HG03159 (cell line): ENCODE measurements around the gene GIPC2.
"Not testable (repeated sequence)": the region's sequence is repeated elsewhere in the genome, so short reads cannot be mapped to it uniquely, and the experiment has no call there.

Experiments
- ATAC-seq: cut with Tn5 transposase; IDR thresholded peaks from one replicate; pipeline ENCODE4 v1.9.1; 2021; ENCODE audit warnings: mild to moderate bottlenecking, moderate library complexity; ENCODE audit not compliant: unreplicated experiment

The GIPC2 gene

DNA sequence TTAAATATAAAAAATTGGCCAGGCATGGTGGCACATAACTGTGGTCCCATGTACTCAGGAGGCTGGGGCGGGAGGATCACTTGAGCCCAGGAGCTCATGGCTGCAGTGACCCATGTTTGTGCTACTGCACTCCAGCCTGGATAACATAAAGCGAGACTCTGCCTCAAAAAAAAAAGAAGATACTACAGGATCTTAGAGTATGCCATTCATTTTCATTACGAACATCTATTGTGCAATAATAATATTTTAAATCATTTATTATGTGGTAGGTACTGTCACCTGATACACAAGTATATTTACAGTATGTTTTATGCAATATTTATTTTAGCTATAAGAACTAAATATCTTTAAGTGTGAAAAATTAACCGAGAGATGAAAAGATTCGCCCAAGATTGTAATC is 9.3 kb upstream of the GIPC2 start:
- ATAC-seq: no peak

DNA sequence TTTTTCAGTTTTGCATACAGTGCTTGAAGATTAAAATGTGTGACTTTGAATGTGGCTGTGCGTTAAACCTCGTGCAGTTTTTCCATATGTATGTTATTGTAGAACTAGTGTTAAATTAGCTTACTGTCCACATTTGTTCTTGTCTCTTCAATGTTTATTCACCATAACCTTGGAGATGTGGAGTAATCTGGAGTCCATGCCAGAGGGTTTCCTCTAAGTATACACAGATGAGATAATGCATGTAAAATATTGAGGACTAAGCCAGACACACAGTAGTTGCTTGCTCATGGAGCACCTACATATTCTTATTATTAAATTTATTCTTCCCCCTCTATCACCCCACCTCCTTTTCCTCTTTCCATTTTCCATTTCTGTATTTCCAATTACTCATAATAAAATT is 7.7 kb upstream of the GIPC2 start:
- ATAC-seq: no peak

DNA sequence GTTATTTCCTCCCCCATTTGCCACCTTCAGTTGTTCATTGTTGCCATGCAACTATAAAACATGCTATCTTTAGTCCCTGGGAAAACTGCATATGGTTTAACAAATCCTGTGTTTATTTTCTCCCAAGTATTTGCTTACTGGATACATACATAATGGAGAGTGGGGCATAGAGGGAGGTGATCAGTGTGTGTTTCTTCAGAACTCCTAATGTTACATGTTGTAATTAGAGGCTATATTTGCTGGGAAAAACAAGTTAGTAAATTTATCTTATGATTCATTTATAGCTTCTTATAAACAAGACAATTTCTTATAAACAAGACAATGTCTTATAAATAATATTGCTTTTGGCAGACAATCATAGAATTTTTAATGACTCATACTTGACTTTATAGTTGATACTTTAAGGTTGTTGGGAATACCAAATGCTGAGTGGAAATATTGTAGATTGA is 7.3 kb upstream of the GIPC2 start:
- ATAC-seq: no peak

GRCh38 chr1:78040484-78041089 is 5.2 kb upstream of the GIPC2 start:
- ATAC-seq: no peak

GRCh38 chr1:78043436-78043835 is 2.3 kb upstream of the GIPC2 start:
- ATAC-seq: no peak

DNA sequence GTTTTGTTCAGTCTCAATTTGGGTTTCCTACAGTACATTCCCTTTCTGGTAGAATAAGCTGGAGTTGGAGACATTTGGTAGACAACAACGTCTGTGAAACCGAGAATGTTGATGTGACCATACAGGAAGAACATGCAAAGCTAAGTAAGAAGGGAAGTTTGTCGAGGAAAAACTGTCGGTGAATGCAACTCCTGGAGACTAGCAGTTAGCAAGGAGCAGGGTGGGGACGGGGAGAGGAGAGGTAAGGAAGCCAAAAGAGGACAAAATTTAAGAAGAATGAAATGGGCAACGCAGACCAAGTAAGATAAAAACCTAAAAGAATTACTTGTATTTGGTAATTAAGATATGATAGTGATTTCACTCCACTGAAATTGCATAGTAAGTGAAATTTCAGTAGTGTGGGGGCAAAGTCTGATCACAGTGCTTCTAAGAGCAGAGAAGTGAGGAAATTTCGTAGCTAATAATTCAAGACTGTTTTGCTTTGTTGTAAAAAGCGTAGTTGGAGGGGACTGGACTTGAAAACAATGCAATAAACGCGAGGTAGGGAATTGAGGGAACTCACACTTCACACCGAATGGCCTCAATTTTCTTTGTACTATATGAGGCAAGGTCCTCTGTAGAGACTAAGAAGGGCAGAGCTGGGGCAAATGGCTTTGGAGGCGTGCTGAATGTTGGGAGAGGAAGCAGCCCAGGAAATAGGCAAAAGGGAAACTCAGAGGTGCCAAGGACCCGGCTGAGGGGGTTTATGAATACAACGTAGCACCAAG is 787 bp upstream of the GIPC2 start:
- no peak for ATAC-seq

DNA sequence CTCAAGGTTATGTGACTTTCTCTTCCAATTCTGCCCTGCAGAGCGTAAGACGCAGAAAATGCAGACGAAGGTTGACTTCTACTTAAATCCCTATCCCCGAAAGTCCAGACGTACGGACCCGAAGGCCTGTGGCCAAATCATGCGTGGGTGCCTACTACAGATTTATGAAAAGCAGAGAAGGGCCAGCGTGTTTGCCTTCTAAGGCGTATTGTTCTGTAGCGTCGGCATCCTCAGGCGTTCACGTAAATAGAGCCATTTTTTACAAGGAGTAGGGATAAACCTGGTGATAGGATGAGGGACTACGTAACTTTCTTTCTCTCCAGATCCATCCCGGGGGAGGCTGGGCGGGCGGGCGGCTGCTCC is 222 bp upstream of the GIPC2 start:
- no peak for ATAC-seq

GRCh38 chr1:78047106-78047505 is 1.3 kb downstream of the GIPC2 start:
- ATAC-seq: no peak

DNA sequence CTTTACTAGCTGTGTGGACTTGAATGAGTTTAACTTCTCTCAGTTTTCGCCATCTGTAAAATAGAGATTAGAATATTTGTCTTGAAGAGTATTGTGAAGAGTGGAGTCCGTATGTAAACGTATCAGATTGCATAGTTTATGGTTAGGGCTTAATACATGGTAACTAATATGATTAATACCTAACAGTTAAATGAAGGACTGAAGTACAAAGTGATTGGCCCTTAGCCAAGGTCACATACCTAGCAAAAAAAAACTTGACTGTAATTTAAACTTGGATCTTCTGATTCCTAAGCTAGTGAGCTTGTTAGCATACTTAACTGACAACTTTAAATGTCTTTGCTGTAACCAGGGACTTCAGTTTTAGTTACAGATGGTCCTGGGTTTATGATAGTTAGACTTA is 1.9 kb downstream of the GIPC2 start:
- no peak for ATAC-seq

DNA sequence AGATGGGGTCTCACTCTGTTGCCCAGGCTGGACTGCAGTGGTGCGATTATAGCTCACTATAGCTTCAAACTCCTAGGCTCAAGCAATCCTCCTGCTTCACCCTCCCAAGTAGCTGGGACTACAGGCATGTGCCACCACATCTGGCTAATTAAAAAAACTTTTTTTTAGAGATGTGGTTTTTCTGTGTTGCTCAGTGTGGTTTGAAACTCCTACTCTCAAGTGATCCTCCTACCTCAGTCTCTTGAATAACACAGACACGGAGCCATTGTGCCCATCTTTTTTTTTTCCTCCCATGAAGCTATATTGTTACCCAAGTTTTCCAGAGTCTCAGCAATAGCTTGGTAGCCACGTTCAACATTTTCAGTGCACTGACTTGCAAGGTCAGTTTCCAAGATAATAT is 2.7 kb downstream of the GIPC2 start:
- no peak for ATAC-seq

DNA sequence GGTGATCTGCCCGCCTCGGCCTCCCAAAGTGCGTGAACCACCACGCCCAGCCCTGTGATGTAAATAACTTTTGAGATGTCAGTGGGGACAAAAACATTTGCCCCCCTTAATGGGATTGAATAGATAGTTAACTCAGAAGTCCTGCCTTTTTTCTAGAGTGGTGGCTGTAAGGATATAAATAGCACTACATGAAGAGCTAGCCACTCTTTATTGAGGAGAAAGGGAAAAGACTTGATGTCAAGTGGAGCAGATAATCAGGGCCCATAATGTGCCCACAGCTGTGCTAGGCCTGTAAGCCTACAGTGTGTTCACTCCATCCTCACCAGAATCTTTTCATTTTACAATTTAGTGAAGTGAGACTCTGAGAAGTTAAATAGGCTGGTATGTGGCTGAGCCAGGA is 3.6 kb downstream of the GIPC2 start:
- ATAC-seq: no peak

- ATAC-seq: no peak
These were observed 5.2 kb downstream of the GIPC2 start for GRCh38 chr1:78051005-78051404.

DNA sequence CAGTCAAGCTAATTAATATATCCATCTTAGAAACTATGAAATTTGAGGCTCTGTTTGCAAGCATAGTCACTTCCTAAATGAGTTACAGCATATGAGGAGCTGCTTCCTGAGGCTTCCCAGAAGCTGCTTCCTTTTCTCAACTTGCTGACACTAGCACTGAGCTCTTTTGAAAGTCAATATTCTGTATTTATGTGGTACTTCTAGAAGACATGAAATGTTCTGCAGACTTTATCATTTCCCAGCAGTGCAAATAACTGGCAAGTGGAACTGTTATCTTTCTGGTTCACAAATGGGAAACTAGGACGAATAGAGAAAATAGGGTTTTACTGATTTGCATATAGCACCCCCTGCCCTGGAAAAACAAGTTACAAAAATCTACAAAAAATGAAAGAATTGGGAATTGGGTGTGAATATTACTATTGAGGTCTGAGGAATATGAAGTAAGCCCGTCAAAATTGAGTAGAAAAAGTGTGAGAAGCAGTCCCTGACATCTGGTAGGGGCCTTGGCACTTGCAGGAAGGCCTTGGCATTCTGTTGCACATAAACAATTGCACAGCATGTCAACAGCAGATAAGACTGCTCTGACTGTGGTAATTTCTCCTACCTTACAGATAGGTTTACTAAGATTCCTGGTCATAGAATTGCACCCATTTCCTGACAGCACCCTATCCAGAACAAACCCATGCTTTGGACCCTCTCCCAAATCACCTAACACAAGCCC is 7.1 kb downstream of the GIPC2 start:
- no peak for ATAC-seq

DNA sequence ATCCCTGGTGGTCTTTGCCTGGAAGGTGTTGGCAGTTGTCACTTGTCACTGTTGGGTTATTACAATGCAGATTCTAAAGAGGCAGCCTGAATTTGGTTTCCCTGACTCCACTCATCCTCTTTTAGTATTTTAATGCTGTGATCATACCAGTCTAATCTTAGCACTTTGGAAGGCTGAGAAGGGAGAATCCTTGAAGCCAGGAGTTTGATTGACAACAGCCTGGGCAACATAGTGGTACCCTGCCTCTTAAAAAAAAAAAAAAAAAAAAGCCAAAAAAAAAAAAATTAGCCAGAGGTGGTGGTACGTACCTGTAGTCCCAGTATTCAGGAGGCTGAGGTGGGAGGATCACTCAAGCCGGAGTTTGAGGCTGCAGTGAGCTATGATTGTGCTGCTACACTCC is 7.7 kb downstream of the GIPC2 start:
- no peak for ATAC-seq

DNA sequence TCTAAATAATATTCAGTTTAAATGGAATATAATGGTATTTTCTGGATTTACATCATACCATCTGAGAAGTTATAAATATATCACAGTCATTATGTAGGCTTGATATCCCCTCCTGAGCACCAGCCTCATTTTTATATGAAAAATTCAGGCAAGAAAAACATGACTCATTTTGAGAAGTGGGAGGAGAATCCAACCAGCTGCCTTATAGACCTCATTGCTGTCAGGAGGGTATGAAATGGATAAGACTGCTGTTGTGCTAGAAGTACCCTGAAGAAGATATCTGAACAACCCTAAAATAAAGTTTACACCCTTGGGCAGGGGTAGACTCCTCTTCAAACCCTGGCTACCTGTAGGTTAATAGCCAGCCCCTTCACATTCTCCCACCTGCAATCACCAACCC is 8.8 kb downstream of the GIPC2 start:
- ATAC-seq: no peak

DNA sequence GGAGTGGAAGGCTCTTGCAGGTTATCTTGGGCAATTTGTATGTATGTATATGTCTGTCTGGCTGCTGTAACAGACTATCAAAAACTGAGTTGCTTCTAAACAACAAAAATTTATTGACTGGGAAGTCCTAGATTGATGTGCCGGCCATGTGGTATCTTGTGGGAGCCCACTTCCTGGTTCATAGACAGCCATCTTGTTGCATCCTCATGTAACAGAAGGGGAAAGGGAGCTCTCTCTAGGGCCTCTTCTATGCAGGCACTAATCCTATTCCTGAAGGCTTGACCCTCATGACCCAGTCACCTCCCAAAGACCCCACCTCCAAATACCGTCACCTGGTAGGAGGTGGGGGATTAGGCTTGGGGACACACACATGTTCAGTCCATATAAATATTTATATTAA is 9.2 kb downstream of the GIPC2 start:
- no peak for ATAC-seq

GRCh38 chr1:78055565-78056132 is 9.9 kb downstream of the GIPC2 start:
- no peak for ATAC-seq

DNA sequence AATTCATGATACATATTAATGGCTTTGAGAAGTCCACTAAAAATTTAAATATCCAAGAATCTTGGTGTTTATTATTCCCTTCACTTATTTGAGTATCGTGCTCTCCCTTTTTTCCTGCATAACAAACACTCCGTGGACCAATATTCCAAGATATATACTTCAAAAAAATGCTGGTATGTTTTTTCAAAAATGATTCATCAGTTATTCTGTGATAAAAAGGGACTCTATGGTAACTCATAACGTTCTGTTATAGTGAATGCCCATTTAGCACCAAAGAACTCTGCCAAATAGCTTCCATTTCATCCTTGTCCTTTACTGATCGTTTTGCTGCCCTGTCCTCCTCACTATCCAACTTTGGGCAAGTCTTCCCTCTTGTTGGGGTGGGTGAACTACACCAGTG is 12.9 kb downstream of the GIPC2 start:
- no peak for ATAC-seq

GRCh38 chr1:78060857-78061563 is 15.2 kb downstream of the GIPC2 start:
- peak; percentile 75 for ATAC-seq

- ATAC-seq: no peak
These were observed 16.2 kb downstream of the GIPC2 start for GRCh38 chr1:78061825-78062523.

GRCh38 chr1:78064886-78065285 is 19.1 kb downstream of the GIPC2 start:
- not testable (repeated sequence) for ATAC-seq
